Spleen (tissue), 7 donors: ENCODE results near the gene USP10.

Experiments used
- CTCF ChIP-seq, 11 experiments: fragments of 200-600 bp in 7 of 11; fragments of 450-650 bp in 4 of 11; sonication (generic) in 4 of 11; IDR thresholded peaks in 8 of 11; conservative IDR thresholded peaks in 3 of 11; 1 replicate in 7 of 11; 2 replicates in 4 of 11; pipeline versions ENCODE4 v1.4.0 to v1.8.0; 2016 to 2021; ENCODE audit warnings: antibody characterized with exemption in 11 of 11, inconsistent platforms in 4 of 11, mild to moderate bottlenecking in 1 of 11
- POLR2A ChIP-seq, 3 donors: fragments of 450-650 bp; IDR thresholded peaks; one replicate each; pipeline ENCODE4 v1.5.1; 2017; ENCODE audit warnings: antibody characterized with exemption in 3 of 3, mild to moderate bottlenecking in 1 of 3
- POLR2AphosphoS5 ChIP-seq, 3 donors: sonication (generic); formaldehyde crosslinking; IDR thresholded peaks; one replicate each; pipeline ENCODE4 v1.5.1; 2017; ENCODE audit warnings: antibody characterized with exemption in 3 of 3
- donor health status: DM: no; HTN: no; CAD: no; lungs with moderate emphysema.
- donor health status: DM: no; HTN: no; CAD: no.
- donor health status: DM: no; HTN: no; CAD: no.

GRCh38 chr16:84689111-84689510 lies 10.7 kb upstream of the USP10 start:
- TF ChIP-seq CTCF (IDR thresholded peaks at IDR 0.05 in 8 of 11, conservative IDR thresholded peaks at IDR 0.05 in 3 of 11): no peak
- TF ChIP-seq POLR2A (IDR thresholded peaks at IDR 0.05): no peak
- TF ChIP-seq POLR2AphosphoS5 (IDR thresholded peaks at IDR 0.05): no peak
